Mesendoderm (in vitro differentiated cells): ENCODE measurements around the gene TRAIP. TPM values are rescaled to one million over a fixed set of nuclear protein-coding genes. Genes with fewer than 3 reads are reported as not detected.

Experiments used
- DNase-seq: peaks from one replicate; pipeline ENCODE4 v3.0.0; 2013
- H2AK5ac ChIP-seq: 2 replicates; pipeline ENCODE4 v1.6.1; 2013; ENCODE audit warnings: low read length, inconsistent platforms
- H2BK120ac ChIP-seq: 2 replicates; pipeline ENCODE4 v1.6.1; 2013; ENCODE audit warnings: low read depth, mild to moderate bottlenecking, low read length, moderate library complexity, mixed read lengths
- H2BK15ac ChIP-seq: replicated peaks from 2 replicates; pipeline ENCODE4 v1.6.1; 2013; ENCODE audit warnings: low read depth, mild to moderate bottlenecking, moderate library complexity
- H2BK5ac ChIP-seq: 2 replicates; pipeline ENCODE4 v1.6.1; 2013; ENCODE audit warnings: low read length, inconsistent platforms
- H3K18ac ChIP-seq: 2 replicates; pipeline ENCODE4 v1.6.1; 2013; ENCODE audit warnings: mild to moderate bottlenecking, low read length, mixed read lengths
- H3K23ac ChIP-seq: one replicate; pipeline ENCODE4 v1.6.1; 2013; ENCODE audit warnings: low read length
- H3K27ac ChIP-seq: 2 replicates; pipeline ENCODE4 v1.5.1; 2013; ENCODE audit warnings: low read depth, mild to moderate bottlenecking, inconsistent platforms, low read length, moderate library complexity
- H3K27me3 ChIP-seq: 2 replicates; pipeline ENCODE4 v1.6.1; 2013; ENCODE audit warnings: low read length, control low read depth, mild to moderate bottlenecking, inconsistent platforms; ENCODE audit not compliant: insufficient read depth, poor library complexity
- H3K36me3 ChIP-seq: 2 replicates; pipeline ENCODE4 v1.6.1; 2013; ENCODE audit warnings: low read length, inconsistent platforms; ENCODE audit not compliant: control insufficient read depth, insufficient read depth
- H3K4ac ChIP-seq: one replicate; pipeline ENCODE4 v1.6.1; 2013; ENCODE audit warnings: low read depth, mild to moderate bottlenecking, low read length, moderate library complexity
- H3K4me1 ChIP-seq: 2 replicates; pipeline ENCODE4 v1.6.1; 2013; ENCODE audit warnings: low read depth, low read length, inconsistent platforms; ENCODE audit not compliant: control insufficient read depth
- H3K4me2 ChIP-seq: 2 replicates; pipeline ENCODE4 v1.6.1; 2013; ENCODE audit warnings: low read length
- H3K4me3 ChIP-seq: 2 replicates; pipeline ENCODE4 v1.5.1; 2013; ENCODE audit warnings: mild to moderate bottlenecking, low read length
- H3K56ac ChIP-seq: one replicate; pipeline ENCODE4 v1.6.1; 2013; ENCODE audit warnings: low read length
- H3K79me1 ChIP-seq: 2 replicates; pipeline ENCODE4 v1.6.1; 2013; ENCODE audit warnings: low read length, inconsistent platforms
- H3K79me2 ChIP-seq: 2 replicates; pipeline ENCODE4 v1.6.1; 2013; ENCODE audit warnings: mild to moderate bottlenecking, low read length; ENCODE audit not compliant: control insufficient read depth, insufficient read depth
- H3K9ac ChIP-seq: 2 replicates; pipeline ENCODE4 v1.6.1; 2013; ENCODE audit warnings: low read length, inconsistent platforms
- H4K5ac ChIP-seq: one replicate; pipeline ENCODE4 v1.6.1; 2013; ENCODE audit warnings: low read length
- H4K8ac ChIP-seq: one replicate; pipeline ENCODE4 v1.6.1; 2013; ENCODE audit warnings: low read depth, mild to moderate bottlenecking, control low read depth, low read length, moderate library complexity
- WGBS: extraction: QIAGEN DNeasy Blood & Tissue Kit; methylation state at CpG from one replicate; pipeline ENCODE4 v1.1.7; 2013; ENCODE audit warnings: low lambda C conversion rate, missing lambda C conversion rate; ENCODE audit not compliant: insufficient coverage; ENCODE audit errors: extremely low coverage; 5-methylcytosine and 5-hydroxymethylcytosine counted together
- small RNA-seq: library from polyadenylated mRNA; stranded (forward); fragments of <200 nt; extraction: miRNeasy Mini kit (QIAGEN cat#:217004); gene quantifications from one replicate; pipeline ENCODE3, GENCODE V24; 2013; ENCODE audit not compliant: insufficient read depth

TRAIP gene

DNA sequence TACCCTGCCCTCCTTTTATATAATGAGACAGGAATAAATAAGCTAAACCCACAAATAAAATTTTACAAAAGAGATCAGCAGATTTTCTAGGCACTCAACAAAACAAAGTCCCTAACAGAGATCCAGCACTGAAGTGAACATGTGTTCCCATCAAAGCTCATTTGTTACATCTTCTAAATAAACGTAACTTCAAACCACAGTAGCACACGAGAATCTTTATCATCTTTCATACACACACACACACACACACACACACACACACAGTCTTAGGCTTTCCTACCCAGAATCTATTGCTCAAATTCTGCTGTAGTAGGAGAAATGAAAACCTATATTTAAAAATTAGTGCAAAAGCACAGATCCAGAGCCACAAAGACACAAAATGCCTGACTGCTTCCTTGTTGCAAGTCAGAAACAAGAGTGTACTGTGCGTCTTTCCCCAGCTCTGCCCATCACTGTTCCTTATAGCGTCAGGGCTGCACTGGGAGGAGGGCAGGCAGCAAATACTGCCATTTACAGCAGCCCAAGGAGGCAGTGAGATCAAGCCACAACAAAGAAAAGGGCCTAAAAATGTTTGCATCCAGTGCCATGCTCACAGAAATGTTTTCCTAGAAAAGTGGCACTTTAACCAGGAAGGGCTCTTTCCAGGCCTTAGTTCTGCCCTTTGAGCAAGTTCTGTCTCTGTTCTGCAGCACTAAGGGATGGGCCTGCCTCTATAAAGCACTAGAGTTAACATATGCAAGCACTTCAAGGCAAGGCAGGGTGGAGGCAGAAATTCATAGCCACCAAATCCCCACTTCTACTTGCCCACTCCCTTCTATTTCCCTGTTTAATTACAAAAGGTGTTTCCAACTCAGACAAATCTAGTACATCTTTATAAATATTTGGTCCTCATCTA is 76.0 kb downstream of the TRAIP start:
- Histone ChIP-seq H2BK120ac (no peak overlapping the region), H3K4ac (no peak overlapping the region), H3K27me3 (no peaks in the 10 kb centered on the region), H3K36me3 (peaks cover 3% of the 10 kb centered on the region), H3K56ac (no peak overlapping the region), H3K79me1 (peaks cover 15% of the 10 kb centered on the region), H3K23ac (peak overlapping the region; percentile 15), H4K8ac (no peak overlapping the region), H3K4me2 (no peak overlapping the region), H2AK5ac (no peak overlapping the region), H2BK15ac (no peak overlapping the region), H2BK5ac (no peak overlapping the region), H3K18ac (no peak overlapping the region), H3K4me1 (no peaks in the 10 kb centered on the region), H3K27ac (no peak overlapping the region), H3K79me2 (peaks cover 31% of the 10 kb centered on the region), H4K5ac (no peak overlapping the region), H3K4me3 (no peak overlapping the region), H3K9ac (no peak overlapping the region)
- no CpG with 5 or more reads among the region's 4 CpGs for WGBS
- DNase-seq: no peak

DNA sequence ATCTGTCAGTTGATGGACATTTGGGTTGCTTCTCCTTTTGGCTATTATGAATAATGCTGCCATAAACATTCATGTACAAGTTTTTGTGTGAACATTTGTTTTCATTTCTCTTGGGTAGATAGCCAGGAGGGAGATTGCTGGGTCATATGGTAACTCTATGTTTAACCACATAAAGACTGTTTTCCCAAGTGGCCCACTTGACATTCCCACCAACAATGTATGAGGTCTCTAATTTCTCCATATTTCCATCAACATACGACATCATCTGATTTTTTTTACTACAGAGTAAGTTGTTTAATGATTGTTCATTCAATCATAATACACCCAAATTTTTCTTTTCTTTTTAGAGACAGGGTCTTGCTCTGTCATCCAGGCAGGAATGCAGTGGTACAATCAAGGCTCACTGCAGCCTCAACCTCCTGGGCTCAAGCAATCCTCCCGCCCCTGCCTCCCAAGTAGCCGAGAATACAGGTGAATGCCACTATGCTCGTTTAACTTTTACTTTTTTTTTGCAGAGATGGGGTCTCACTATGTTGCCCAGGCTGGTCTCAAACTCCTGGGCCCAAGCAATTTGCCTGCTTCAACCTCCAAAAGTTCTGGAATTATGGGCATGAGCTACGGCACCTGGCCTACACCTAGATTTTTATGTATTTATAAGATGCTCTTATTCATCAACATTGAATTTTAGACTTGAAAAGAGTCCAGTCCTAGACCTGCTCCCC is 76.8 kb downstream of the TRAIP start:
- Histone ChIP-seq H2BK120ac (no peak overlapping the region), H3K56ac (no peak overlapping the region), H3K27ac (no peak overlapping the region), H3K4me2 (no peak overlapping the region), H3K79me1 (peaks cover 14% of the 10 kb centered on the region), H3K36me3 (peaks cover 3% of the 10 kb centered on the region), H2BK5ac (no peak overlapping the region), H3K4ac (no peak overlapping the region), H4K8ac (no peak overlapping the region), H4K5ac (no peak overlapping the region), H3K79me2 (peaks cover 30% of the 10 kb centered on the region), H3K18ac (no peak overlapping the region), H3K4me1 (no peaks in the 10 kb centered on the region), H2BK15ac (no peak overlapping the region), H3K4me3 (no peak overlapping the region), H2AK5ac (no peak overlapping the region), H3K27me3 (no peaks in the 10 kb centered on the region), H3K9ac (no peak overlapping the region), H3K23ac (no peak overlapping the region)
- WGBS: no CpG with 5 or more reads among the region's 5 CpGs
- DNase-seq: no peak

Small RNA genes within 50 kb of the gene (small RNA-seq; reads per million reads assigned to genes)
- not detected for gene RN7SL217P
